Adrenal gland (tissue), 5 donors: ENCODE data around the gene SYNE4.

ENCODE experiments used
- POLR2A ChIP-seq, 2 donors: fragments of 450-650 bp; IDR thresholded peaks; one replicate each; pipeline ENCODE4 v1.6.1; 2017; ENCODE audit warnings: antibody characterized with exemption in 2 of 2, mild to moderate bottlenecking in 2 of 2, moderate library complexity in 1 of 2
- TF ChIP-seq, protein P1 (sequence below), 6 experiments: fragments of 450-650 bp in 4 of 6; fragments of 200-600 bp in 2 of 6; sonication (generic) in 1 of 6; IDR thresholded peaks; 1 replicate in 5 of 6; 2 replicates in 1 of 6; pipeline versions ENCODE4 v1.5.1 to v1.8.0; 2016 to 2021; ENCODE audit warnings: antibody characterized with exemption in 6 of 6, mild to moderate bottlenecking in 2 of 6, moderate library complexity in 1 of 6
- donor health status: DM: no; HTN: no; CAD: no.

GRCh38 chr19:35975608-35976214, 32.9 kb downstream of the SYNE4 start:
- TF ChIP-seq, protein P1, sequence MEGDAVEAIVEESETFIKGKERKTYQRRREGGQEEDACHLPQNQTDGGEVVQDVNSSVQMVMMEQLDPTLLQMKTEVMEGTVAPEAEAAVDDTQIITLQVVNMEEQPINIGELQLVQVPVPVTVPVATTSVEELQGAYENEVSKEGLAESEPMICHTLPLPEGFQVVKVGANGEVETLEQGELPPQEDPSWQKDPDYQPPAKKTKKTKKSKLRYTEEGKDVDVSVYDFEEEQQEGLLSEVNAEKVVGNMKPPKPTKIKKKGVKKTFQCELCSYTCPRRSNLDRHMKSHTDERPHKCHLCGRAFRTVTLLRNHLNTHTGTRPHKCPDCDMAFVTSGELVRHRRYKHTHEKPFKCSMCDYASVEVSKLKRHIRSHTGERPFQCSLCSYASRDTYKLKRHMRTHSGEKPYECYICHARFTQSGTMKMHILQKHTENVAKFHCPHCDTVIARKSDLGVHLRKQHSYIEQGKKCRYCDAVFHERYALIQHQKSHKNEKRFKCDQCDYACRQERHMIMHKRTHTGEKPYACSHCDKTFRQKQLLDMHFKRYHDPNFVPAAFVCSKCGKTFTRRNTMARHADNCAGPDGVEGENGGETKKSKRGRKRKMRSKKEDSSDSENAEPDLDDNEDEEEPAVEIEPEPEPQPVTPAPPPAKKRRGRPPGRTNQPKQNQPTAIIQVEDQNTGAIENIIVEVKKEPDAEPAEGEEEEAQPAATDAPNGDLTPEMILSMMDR (IDR thresholded peaks at IDR 0.05): no peak
- no peak for TF ChIP-seq POLR2A (IDR thresholded peaks at IDR 0.05)
